Neural progenitor cell (in vitro differentiated cells): ENCODE measurements around the gene RBPMS2. TPM values are rescaled to one million over a fixed set of nuclear protein-coding genes. Genes with fewer than 3 reads are reported as not detected.

Experiments used
- DNase-seq: peaks from one replicate; pipeline ENCODE4 v3.0.0-alpha.2; 2016; ENCODE audit warnings: low spot score
- H2AFZ ChIP-seq: fragments of 200-600 bp; sonication (generic); replicated peaks from 2 replicates; pipeline ENCODE4 v1.6.1; 2016; ENCODE audit warnings: antibody characterized with exemption
- H3F3A ChIP-seq: fragments of 200-600 bp; sonication (generic); 2 replicates; pipeline ENCODE4 v1.6.1; 2016; ENCODE audit warnings: antibody characterized with exemption, low read depth
- H3K27ac ChIP-seq: fragments of 200-600 bp; sonication (generic); 2 replicates; pipeline ENCODE4 v1.5.1; 2016; ENCODE audit warnings: mild to moderate bottlenecking
- H3K27me3 ChIP-seq: fragments of 200-600 bp; sonication (generic); 2 replicates; pipeline ENCODE4 v1.6.1; 2016; ENCODE audit warnings: mild to moderate bottlenecking, moderate library complexity
- H3K36me3 ChIP-seq: fragments of 200-600 bp; sonication (generic); 2 replicates; pipeline ENCODE4 v1.5.1; 2016
- H3K4me1 ChIP-seq: fragments of 200-600 bp; sonication (generic); 2 replicates; pipeline ENCODE4 v1.6.1; 2016; ENCODE audit warnings: mixed run types
- H3K4me2 ChIP-seq: fragments of 200-600 bp; sonication (generic); 2 replicates; pipeline ENCODE4 v1.6.1; 2016
- H3K4me3 ChIP-seq: fragments of 200-600 bp; sonication (generic); 2 replicates; pipeline ENCODE4 v1.5.1; 2016
- H3K79me2 ChIP-seq: fragments of 200-600 bp; sonication (generic); 2 replicates; pipeline ENCODE4 v1.6.1; 2016; ENCODE audit warnings: low read depth
- H3K9ac ChIP-seq: fragments of 200-600 bp; sonication (generic); 2 replicates; pipeline ENCODE4 v1.6.1; 2016
- H3K9me3 ChIP-seq: fragments of 200-600 bp; sonication (generic); 2 replicates; pipeline ENCODE4 v1.5.1; 2016; ENCODE audit warnings: low read depth
- H4K20me1 ChIP-seq: fragments of 200-600 bp; sonication (generic); 2 replicates; pipeline ENCODE4 v1.6.1; 2016; ENCODE audit warnings: low read depth
- H3K27ac Mint-ChIP-seq: 3 replicates; pipeline ENCODE4 v1.8.0; 2021; ENCODE audit warnings: mixed read lengths
- H3K27me3 Mint-ChIP-seq: 2 replicates; pipeline ENCODE4 v1.8.0; 2022; ENCODE audit warnings: low read depth, mild to moderate bottlenecking, inconsistent platforms, moderate library complexity, mixed read lengths; ENCODE audit not compliant: insufficient read depth
- H3K36me3 Mint-ChIP-seq: 3 replicates; pipeline ENCODE4 v1.8.0; 2021; ENCODE audit warnings: mixed read lengths
- H3K4me1 Mint-ChIP-seq: 3 replicates; pipeline ENCODE4 v1.8.0; 2021; ENCODE audit warnings: mixed read lengths
- H3K4me3 Mint-ChIP-seq: 3 replicates; pipeline ENCODE4 v1.8.0; 2021; ENCODE audit warnings: mild to moderate bottlenecking, moderate library complexity, mixed read lengths
- H3K9me3 Mint-ChIP-seq: 3 replicates; pipeline ENCODE4 v1.8.0; 2020; ENCODE audit warnings: mixed read lengths
- EZH2 ChIP-seq: fragments of 200-600 bp; sonication (generic); IDR thresholded peaks from 2 replicates; pipeline ENCODE4 v1.6.1; 2017; ENCODE audit warnings: antibody characterized with exemption, mild to moderate bottlenecking, moderate library complexity
- EZH2phosphoT487 ChIP-seq: fragments of 200-600 bp; sonication (generic); IDR thresholded peaks from 2 replicates; pipeline ENCODE4 v1.6.1; 2017; ENCODE audit warnings: antibody characterized with exemption
- total RNA-seq: library from RNA; depleted of rRNA; stranded (reverse); fragments of >200 nt; gene quantifications from 2 replicates; pipeline ENCODE4 v1.2.3, GENCODE V29; 2015; ENCODE audit warnings: low replicate concordance
- TF ChIP-seq, protein P1 (sequence below): fragments of 200-600 bp; sonication (generic); IDR thresholded peaks from 2 replicates; pipeline ENCODE4 v1.5.1; 2017; ENCODE audit warnings: antibody characterized with exemption, mild to moderate bottlenecking

The RBPMS2 gene
- total RNA-seq, 1 donor from 2014 or later = 0.15 TPM

DNA sequence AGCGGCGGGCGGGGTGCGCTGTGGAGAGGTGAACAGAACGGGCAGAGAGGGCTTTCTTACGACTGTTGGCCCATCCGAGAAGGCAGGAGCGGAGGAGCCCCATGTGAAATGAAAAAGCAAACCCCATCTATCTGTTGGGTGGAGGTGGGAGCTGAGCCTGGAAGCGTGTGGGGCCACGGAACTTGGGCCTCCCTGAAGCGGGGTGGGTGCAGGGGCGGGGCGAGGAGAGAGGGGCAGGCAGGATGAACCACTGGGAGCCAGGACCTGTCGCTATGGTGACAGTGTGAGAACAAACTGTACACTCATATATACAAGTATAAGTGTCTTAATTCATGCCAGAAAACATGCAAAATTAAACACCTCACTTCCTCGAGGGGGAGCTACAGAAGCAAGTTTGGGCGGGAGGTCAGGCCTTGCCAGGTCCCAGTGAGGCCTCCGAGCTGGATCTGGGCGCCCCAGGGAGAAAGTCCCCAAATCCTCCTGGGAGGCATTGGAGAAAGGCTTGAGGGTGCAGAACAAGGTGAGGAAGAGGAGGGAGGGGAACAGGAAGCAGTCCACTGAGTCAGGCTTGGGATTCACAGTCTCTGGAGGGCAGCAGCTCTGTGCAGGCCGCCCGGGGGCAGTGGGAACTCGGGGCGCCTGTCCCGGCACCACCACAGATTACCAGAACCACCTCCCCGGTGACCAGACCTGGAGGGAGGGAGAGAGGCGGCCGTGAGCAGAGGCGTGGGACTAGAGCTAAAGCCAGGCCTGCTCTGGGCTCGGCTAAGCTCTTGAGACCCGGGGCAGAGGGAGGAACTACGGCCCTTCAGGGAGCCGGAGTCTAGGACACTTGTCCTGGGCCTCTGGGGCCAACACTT, 34.8 kb downstream of the RBPMS2 start:
- Mint-ChIP-seq H3K9me3 (no peaks in the 10 kb centered on the region), H3K4me1 (peaks cover 30% of the 10 kb centered on the region), H3K27me3 (peaks cover 4% of the 10 kb centered on the region), H3K36me3 (peaks cover 7% of the 10 kb centered on the region), H3K27ac (peak overlapping the region; percentile 12), H3K4me3 (no peak overlapping the region)
- H4K20me1 ChIP-seq = no peaks in the 10 kb centered on the region
- H3K4me2 ChIP-seq = no peak overlapping the region
- no peaks in the 10 kb centered on the region for H3K9me3 ChIP-seq
- DNase-seq = no peak
- H3F3A ChIP-seq = peaks cover 6% of the 10 kb centered on the region
- no peak overlapping the region for H3K27ac ChIP-seq
- H3K36me3 ChIP-seq = no peaks in the 10 kb centered on the region
- peaks cover 22% of the 10 kb centered on the region for H3K4me1 ChIP-seq
- H3K9ac ChIP-seq = no peak overlapping the region
- no peak overlapping the region for H2AFZ ChIP-seq
- H3K79me2 ChIP-seq = no peaks in the 10 kb centered on the region
- TF ChIP-seq EZH2phosphoT487 = no peak
- TF ChIP-seq, protein P1, sequence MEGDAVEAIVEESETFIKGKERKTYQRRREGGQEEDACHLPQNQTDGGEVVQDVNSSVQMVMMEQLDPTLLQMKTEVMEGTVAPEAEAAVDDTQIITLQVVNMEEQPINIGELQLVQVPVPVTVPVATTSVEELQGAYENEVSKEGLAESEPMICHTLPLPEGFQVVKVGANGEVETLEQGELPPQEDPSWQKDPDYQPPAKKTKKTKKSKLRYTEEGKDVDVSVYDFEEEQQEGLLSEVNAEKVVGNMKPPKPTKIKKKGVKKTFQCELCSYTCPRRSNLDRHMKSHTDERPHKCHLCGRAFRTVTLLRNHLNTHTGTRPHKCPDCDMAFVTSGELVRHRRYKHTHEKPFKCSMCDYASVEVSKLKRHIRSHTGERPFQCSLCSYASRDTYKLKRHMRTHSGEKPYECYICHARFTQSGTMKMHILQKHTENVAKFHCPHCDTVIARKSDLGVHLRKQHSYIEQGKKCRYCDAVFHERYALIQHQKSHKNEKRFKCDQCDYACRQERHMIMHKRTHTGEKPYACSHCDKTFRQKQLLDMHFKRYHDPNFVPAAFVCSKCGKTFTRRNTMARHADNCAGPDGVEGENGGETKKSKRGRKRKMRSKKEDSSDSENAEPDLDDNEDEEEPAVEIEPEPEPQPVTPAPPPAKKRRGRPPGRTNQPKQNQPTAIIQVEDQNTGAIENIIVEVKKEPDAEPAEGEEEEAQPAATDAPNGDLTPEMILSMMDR = peak; percentile 17
- no peaks in the 10 kb centered on the region for H3K27me3 ChIP-seq
- no peak overlapping the region for H3K4me3 ChIP-seq

DNA sequence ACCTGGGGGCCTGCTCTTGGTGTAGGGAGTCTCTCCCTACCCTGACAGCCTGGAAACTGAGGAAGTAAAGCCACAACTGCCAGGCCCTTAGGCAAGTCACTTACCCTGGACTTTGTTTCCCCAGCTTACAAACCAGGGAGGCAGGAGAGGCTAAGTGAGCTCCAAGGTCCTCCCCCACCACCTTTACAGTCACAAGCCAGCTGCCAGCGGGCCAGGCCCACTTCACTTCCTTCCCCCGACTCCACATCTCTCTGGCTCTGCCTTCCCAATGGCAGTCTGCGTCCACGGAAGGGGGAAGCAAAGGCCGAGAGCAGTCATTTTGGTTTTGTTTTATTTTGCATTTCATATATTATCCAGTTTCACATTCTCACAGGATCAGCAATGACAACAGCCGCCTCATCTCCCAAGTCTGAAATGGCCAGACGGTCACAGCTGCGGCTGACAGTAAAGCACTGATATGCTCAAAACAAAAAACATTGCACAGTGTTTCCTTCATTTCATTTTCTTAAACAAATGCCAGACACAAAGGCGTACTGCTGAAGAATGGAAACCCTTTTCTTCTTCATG, 35.7 kb downstream of the RBPMS2 start:
- no peak for TF ChIP-seq EZH2phosphoT487
- no peak for TF ChIP-seq EZH2
- TF ChIP-seq, protein P1 = no peak
- Mint-ChIP-seq H3K36me3 (peaks cover 10% of the 10 kb centered on the region), H3K27ac (no peak overlapping the region)

DNA sequence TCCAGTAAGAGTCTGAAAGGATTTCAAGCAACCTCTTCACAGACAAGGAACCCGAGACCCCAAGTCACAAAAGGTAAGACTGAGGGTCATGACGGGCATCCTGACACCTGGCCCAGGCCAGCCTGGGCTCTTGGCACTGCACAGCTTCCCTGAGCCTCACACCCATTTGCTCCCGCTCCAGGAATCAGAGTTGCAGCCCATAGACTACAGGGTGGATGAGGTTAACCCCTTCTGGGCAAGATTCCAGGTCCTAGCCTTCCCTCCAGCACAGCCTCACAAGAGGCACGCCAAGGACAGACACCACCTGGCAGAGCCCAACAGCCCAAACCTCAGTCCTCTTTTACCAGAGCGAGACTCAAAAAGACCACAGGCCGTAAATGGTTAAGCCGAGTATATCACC, 36.2 kb downstream of the RBPMS2 start:
- no peaks in the 10 kb centered on the region for H4K20me1 ChIP-seq
- H3K27ac ChIP-seq = no peak overlapping the region
- peaks cover 30% of the 10 kb centered on the region for H3K4me1 Mint-ChIP-seq
- H3K27ac Mint-ChIP-seq = peak overlapping the region; percentile 69
- no peak for DNase-seq
- H3K4me2 ChIP-seq = no peak overlapping the region
- no peaks in the 10 kb centered on the region for H3K9me3 Mint-ChIP-seq
- H3K4me1 ChIP-seq = peaks cover 22% of the 10 kb centered on the region
- TF ChIP-seq EZH2 (no peak), EZH2phosphoT487 (no peak)
- TF ChIP-seq, protein P1 = no peak
- H2AFZ ChIP-seq = no peak overlapping the region
- no peaks in the 10 kb centered on the region for H3K27me3 ChIP-seq
- H3K36me3 ChIP-seq = no peaks in the 10 kb centered on the region
- peaks cover 6% of the 10 kb centered on the region for H3F3A ChIP-seq
- H3K79me2 ChIP-seq = no peaks in the 10 kb centered on the region
- no peak overlapping the region for H3K4me3 ChIP-seq
- H3K27me3 Mint-ChIP-seq = peaks cover 6% of the 10 kb centered on the region
- H3K9ac ChIP-seq = peak overlapping the region; percentile 20
- no peaks in the 10 kb centered on the region for H3K9me3 ChIP-seq
- H3K4me3 Mint-ChIP-seq = no peak overlapping the region
- H3K36me3 Mint-ChIP-seq = peaks cover 10% of the 10 kb centered on the region

More for the DNA sequence above, 35.7 kb downstream of the RBPMS2 start:
- Histone ChIP-seq H3F3A (peaks cover 6% of the 10 kb centered on the region), H3K4me3 (no peak overlapping the region), H3K27ac (no peak overlapping the region), H3K9ac (no peak overlapping the region), H3K36me3 (no peaks in the 10 kb centered on the region), H4K20me1 (no peaks in the 10 kb centered on the region), H3K79me2 (no peaks in the 10 kb centered on the region), H3K27me3 (no peaks in the 10 kb centered on the region), H3K4me2 (no peak overlapping the region), H2AFZ (no peak overlapping the region), H3K9me3 (no peaks in the 10 kb centered on the region), H3K4me1 (peaks cover 22% of the 10 kb centered on the region)
- Mint-ChIP-seq H3K4me3 (no peak overlapping the region), H3K9me3 (no peaks in the 10 kb centered on the region), H3K4me1 (peaks cover 30% of the 10 kb centered on the region), H3K27me3 (peaks cover 5% of the 10 kb centered on the region)
- no peak for DNase-seq
